Esophagus (tissue), 2 donors: ENCODE results near the gene RBM7. TPM values are rescaled to one million over a fixed set of nuclear protein-coding genes. Genes with fewer than 3 reads are reported as not detected.
A peak's percentile ranks its signal among the peaks of the same experiment; 100 is the strongest.

ENCODE experiments used
- H3K27ac ChIP-seq, 2 donors: one replicate each; pipeline ENCODE4 v1.5.1; 2013; ENCODE audit warnings: low read depth in 2 of 2, mild to moderate bottlenecking in 2 of 2, inconsistent platforms in 1 of 2, low read length in 1 of 2, moderate library complexity in 1 of 2
- H3K27me3 ChIP-seq, 2 donors: one replicate each; pipeline ENCODE4 v1.6.1; 2013; ENCODE audit warnings: low read length in 2 of 2, control low read depth in 1 of 2, mild to moderate bottlenecking in 1 of 2; ENCODE audit not compliant: insufficient read depth in 2 of 2, control insufficient read depth in 1 of 2
- H3K36me3 ChIP-seq, 2 donors: one replicate each; pipeline ENCODE4 v1.6.1; 2013; ENCODE audit warnings: low read length in 1 of 2; ENCODE audit not compliant: control insufficient read depth in 2 of 2, insufficient read depth in 2 of 2
- H3K4me1 ChIP-seq, 2 donors: one replicate each; pipeline ENCODE4 v1.6.1; 2013; ENCODE audit warnings: low read length in 1 of 2; ENCODE audit not compliant: control insufficient read depth in 2 of 2, insufficient read depth in 2 of 2
- H3K4me3 ChIP-seq, 2 donors: one replicate each; pipeline ENCODE4 v1.5.1; 2013; ENCODE audit warnings: low read length in 2 of 2, mild to moderate bottlenecking in 2 of 2, low read depth in 1 of 2, moderate library complexity in 1 of 2
- H3K9me3 ChIP-seq, 2 donors: one replicate each; pipeline ENCODE4 v1.6.1; 2013; ENCODE audit warnings: mild to moderate bottlenecking in 2 of 2, low read depth in 1 of 2, low read length in 1 of 2, moderate library complexity in 1 of 2; ENCODE audit not compliant: control insufficient read depth in 2 of 2, insufficient read depth in 1 of 2
- WGBS, 2 donors: extraction: QIAGEN DNeasy Blood & Tissue Kit; methylation state at CpG; one replicate each; pipeline ENCODE4 v1.1.7; 2013; 5-methylcytosine and 5-hydroxymethylcytosine counted together
- polyA plus RNA-seq, 2 donors: library from polyadenylated mRNA; stranded (reverse); fragments of 200-250 nt; gene quantifications; one replicate each; pipeline ENCODE4 v1.2.3, GENCODE V29; 2013
- donor health status: healthy with polysubstance abuse.
- donor health status: Bipolar disorder and iron deficiency.

Gene RBM7
- polyA plus RNA-seq, 2 donors: 4.3 to 11.4 TPM

DNA sequence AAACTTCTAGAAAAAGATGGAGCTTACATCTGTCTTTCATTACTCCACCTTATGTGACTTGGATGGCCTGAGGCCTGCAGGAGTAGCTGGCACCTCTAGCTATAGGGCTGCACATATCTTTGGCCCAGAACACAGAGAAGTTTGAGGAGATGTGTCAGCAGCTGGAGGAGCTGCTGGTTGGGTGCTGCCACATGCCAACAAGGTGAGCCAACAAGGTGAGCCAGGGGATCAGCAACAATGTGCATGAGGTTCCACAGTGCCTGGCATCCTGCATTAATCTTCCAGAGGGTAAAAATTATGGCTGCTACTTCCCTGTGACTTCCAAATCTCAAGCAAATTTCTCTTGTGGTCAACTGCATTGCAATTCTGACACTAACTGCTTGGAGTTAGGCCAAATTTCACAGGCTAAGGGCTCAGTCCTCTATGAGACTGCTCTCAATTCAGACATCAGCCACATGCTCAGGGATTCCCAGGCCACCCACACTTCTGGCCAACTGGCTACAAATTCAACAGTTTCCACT lies 16.0 kb downstream of the RBM7 start:
- Histone ChIP-seq H3K27me3 (peaks cover 0 to 2% of the 10 kb centered on the region in 2 donors), H3K4me3 (no peak overlapping the region), H3K27ac (peak overlapping the region; percentile 13 to 25), H3K9me3 (peaks cover 0 to 2% of the 10 kb centered on the region in 2 donors), H3K36me3 (no peaks in the 10 kb centered on the region), H3K4me1 (peaks cover 0 to 4% of the 10 kb centered on the region in 2 donors)

DNA sequence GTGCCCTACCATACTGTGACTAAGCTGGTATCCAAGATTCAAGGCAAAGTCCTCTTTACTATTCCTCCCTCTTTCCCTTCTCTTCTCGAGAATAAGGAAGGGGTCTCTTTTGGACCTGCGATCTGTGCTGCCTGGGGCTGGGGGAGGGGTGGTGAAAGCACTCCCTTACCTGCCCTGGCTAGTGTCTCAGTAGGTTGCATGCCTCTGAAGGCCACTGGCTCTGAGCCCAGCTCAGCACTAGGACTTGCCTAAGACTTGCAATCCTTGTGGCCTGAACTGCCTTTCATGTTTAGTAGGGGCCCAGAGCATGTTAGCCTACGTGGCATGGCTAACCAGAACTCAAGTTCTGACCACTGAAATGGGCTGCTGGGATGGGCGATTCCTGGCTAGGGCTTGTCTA lies 25.8 kb downstream of the RBM7 start:
- H3K27me3 ChIP-seq: no peaks in the 10 kb centered on the region
- H3K4me1 ChIP-seq: no peaks in the 10 kb centered on the region
- H3K27ac ChIP-seq: no peak overlapping the region
- 88 to 93% methylated on average over 4 of the region's 4 CpGs for WGBS, 2 donors
- H3K9me3 ChIP-seq: no peaks in the 10 kb centered on the region
- no peak overlapping the region for H3K4me3 ChIP-seq
- H3K36me3 ChIP-seq: peaks cover 0 to 6% of the 10 kb centered on the region in 2 donors

DNA sequence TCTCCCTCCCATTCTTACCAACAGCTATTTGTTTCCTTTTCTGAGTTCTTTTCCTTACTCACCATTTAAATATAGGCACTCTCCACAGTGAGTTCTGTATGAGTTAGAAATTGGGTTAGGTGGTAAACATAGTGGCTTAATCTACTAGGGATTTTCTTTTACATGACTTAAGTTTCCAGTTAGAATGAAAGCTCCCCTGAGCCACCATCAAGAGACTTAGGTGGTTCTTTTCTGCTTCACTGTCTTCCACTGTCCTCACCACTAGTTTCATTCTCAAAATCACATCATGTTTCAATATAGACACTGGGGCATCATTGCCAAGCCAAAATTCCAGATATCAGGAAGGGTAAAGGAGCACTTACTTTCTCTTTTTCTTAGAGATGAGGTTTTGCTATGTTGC lies 29.8 kb downstream of the RBM7 start:
- no peak overlapping the region for H3K27ac ChIP-seq
- H3K4me1 ChIP-seq: no peaks in the 10 kb centered on the region
- H3K4me3 ChIP-seq: no peak overlapping the region
- H3K9me3 ChIP-seq: no peaks in the 10 kb centered on the region
- H3K36me3 ChIP-seq: peaks cover 0 to 5% of the 10 kb centered on the region in 2 donors
- no peaks in the 10 kb centered on the region for H3K27me3 ChIP-seq

DNA sequence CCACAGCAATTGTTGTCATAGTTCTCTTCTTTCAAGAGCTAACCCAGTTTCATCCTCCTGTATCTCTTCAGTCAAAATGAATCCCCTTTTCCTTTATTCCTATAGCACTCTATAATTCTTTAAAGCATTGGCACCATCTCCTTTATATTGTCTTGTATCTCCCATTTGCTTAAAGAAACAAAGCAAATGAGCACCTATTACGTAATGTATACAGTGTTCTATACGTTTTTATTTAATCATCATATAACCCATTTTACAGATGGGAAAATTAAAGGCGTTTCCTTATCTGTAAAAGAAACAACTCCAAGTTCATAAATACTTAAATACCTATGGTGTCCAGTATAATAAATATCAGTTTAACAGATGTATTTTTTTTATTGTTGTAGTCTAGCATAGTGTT lies 32.4 kb downstream of the RBM7 start:
- H3K36me3 ChIP-seq: no peaks in the 10 kb centered on the region
- no peak overlapping the region for H3K4me3 ChIP-seq
- no peaks in the 10 kb centered on the region for H3K27me3 ChIP-seq
- no peak overlapping the region for H3K27ac ChIP-seq
- H3K9me3 ChIP-seq: no peaks in the 10 kb centered on the region
- 85 to 86% methylated on average over 3 of the region's 3 CpGs for WGBS, 2 donors
- H3K4me1 ChIP-seq: no peaks in the 10 kb centered on the region

DNA sequence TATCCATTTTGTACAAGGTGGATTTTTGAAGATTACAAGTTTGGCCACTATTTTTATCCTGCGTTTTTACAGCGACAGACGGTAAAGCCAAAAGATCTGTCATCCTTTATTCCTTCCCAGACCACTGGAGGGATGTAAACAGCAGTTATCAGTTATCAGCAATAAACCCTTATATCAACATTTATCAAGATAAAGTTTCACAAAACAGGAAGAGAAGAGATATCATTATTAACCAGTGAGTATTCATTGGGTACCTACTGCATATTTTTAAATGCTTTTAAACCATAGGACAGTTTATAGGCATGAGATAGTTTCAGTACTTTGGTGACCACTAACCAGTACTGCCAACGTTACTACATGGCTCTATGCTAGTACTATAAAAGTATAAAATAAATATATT lies 32.9 kb downstream of the RBM7 start:
- H3K4me3 ChIP-seq: no peak overlapping the region
- no peaks in the 10 kb centered on the region for H3K27me3 ChIP-seq
- H3K9me3 ChIP-seq: no peaks in the 10 kb centered on the region
- no peak overlapping the region for H3K27ac ChIP-seq
- WGBS, 2 donors: 64 to 74% methylated on average over 4 of the region's 4 CpGs
- no peaks in the 10 kb centered on the region for H3K4me1 ChIP-seq
- no peaks in the 10 kb centered on the region for H3K36me3 ChIP-seq

DNA sequence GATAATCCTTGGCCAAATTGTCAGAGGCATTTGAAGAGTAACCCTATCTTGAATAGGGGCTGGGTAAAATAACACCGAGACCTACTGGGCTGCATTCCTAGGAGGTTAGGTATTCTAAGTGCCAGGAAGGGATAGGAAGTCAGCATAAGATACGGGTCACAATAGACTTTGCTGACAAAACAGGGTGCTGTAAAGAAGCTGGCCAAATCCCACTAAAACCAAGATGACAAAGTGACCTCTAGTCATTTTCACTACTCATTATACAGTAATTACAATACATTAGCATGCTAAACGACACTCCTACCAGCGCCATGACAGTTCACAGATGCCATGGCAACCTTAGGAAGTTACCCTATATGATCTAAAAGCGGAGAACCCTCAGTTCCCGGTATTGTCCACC lies 37.8 kb downstream of the RBM7 start:
- H3K4me3 ChIP-seq: peak overlapping the region in 1 of 2 donors; percentile 96
- H3K27ac ChIP-seq: peak overlapping the region; percentile 22 to 50

DNA sequence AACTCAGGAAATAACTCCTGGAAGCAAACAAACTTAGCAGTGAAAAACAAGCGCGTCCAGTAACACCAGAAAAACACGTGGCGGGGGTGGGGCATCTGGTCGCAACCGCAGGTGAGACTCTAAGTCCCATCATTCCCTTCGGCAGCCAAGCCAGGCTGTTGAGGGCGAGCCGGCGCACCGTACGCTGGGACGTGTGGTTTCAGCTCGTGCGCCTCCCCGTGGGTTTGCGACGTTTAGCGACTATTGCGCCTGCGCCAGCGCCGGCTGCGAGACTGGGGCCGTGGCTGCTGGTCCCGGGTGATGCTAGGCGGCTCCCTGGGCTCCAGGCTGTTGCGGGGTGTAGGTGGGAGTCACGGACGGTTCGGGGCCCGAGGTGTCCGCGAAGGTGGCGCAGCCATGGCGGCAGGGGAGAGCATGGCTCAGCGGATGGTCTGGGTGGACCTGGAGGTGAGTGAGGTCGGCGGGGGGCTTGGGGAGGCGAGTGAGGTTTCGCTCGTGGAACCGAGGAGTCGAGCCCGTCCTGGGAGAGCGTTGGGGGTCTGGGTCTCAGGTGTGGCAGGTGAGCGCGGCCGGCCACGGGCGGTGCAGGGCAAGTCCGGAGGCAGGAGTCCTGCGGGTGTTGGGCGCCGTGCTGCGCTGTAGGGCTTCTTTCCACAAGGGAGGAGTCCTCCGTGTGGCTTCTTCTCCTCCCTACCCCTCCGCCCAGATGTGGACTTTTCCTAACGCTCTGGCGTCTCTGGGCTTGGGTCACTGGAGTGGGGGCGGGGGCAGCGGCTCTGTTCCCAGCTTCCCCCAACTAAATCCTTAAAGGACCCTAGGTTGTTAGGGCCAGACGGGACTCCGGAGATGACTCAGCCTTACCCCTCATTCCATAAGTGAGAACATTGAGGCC lies 39.0 kb downstream of the RBM7 start, which contains the start of gene REXO2:
Gene REXO2, plus strand, starts transcription at position 239 of the 892 bp plus-strand sequence. Its CDS starts 62 bp downstream, at position 301.
- Histone ChIP-seq H3K36me3 (peaks cover 0 to 2% of the 10 kb centered on the region in 2 donors), H3K27ac (peak within 1 kb of the TSS; percentile 69 to 86), H3K9me3 (no peaks in the 10 kb centered on the region), H3K4me3 (peak within 1 kb of the TSS; percentile 94 to 96), H3K4me1 (no peaks in the 10 kb centered on the region), H3K27me3 (no peaks in the 10 kb centered on the region)
- WGBS, 2 donors: 0% methylated on average over 59 to 64 of the region's 64 CpGs

More for the DNA sequence above, 37.8 kb downstream of the RBM7 start:
- no peaks in the 10 kb centered on the region for H3K36me3 ChIP-seq
- no peaks in the 10 kb centered on the region for H3K27me3 ChIP-seq
- 64 to 70% methylated on average over 6 of the region's 6 CpGs for whole genome bisulfite sequencing, 2 donors
- H3K4me1 ChIP-seq: no peaks in the 10 kb centered on the region
- H3K9me3 ChIP-seq: no peaks in the 10 kb centered on the region

DNA sequence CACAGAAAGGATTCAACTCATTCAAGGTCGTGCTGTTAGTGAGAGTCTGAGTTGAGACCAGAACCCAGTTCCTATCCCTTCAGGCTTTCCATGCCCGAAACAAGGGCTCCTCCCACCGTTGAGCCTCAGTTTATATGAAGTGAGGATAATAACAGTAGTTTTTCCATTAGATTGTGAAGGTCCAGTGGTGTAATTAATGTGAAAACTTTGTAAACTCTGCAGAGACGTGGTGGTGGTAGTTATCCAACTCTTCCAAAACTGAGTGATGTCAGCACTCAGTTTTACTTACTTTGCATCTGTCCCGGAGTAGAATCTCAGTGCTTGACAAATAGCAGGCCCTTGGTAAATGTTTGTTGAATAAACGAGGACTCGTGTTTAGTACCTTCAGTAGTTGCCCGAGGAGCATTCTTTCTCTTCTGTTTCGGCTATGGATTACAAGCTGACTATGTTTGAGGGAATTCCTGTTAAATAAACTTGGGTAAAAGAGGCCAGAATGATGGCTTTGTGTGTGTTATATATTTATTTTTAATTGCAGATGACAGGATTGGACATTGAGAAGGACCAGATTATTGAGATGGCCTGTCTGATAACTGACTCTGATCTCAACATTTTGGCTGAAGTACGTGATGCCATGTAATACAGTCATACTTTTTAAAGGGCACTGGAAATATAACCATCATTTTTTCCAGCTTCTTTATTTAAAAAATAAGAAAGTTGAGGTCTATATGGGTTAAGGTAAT lies 39.8 kb downstream of the RBM7 start:
- Histone ChIP-seq H3K27me3 (no peaks in the 10 kb centered on the region), H3K9me3 (no peaks in the 10 kb centered on the region), H3K4me1 (no peaks in the 10 kb centered on the region), H3K27ac (peak overlapping the region; percentile 69 to 86), H3K4me3 (peak overlapping the region; percentile 94 to 96), H3K36me3 (peaks cover 0 to 2% of the 10 kb centered on the region in 2 donors)
- 11 to 16% methylated on average over 10 of the region's 10 CpGs for WGBS, 2 donors

DNA sequence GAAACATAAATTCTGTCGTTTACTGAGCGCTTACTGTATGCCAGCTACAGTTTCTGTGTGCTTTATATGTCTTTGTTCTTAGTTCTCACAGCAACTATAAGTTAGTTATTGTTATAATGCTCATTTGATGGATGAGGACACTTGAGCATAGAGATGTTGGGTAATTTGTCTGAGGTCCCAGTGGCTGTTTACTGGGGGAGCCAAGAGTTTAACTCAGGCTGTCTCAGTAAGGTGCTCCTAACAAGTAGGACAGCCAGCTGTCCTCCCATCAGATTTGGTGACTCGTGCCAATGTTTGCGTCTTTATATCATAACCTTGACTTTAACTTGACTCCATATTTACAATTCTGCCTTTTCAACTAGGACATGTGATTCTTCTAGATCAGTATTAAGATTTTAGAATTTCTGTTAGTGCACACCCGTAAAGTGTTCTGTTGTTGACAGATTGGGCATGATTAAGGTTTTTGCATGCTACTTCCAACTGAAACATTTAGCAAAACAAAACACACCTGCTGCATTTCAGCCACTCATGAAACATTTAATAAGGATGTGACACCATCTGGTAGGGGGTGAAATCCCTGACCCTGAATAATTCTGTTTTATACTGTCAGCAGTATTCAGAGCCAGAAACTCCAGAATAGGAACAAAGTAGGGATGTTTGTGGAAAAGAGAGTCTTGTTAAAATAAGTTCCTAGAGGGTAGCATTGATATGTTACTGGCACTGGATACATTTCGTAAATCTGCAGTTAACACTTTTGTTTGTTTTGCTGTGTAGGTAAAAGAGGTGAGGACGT lies 40.7 kb downstream of the RBM7 start:
- Histone ChIP-seq H3K9me3 (no peaks in the 10 kb centered on the region), H3K36me3 (peaks cover 0 to 2% of the 10 kb centered on the region in 2 donors), H3K27me3 (no peaks in the 10 kb centered on the region), H3K27ac (no peak overlapping the region), H3K4me1 (no peaks in the 10 kb centered on the region), H3K4me3 (peak overlapping the region in 1 of 2 donors; percentile 9)
- WGBS, 2 donors: 70% methylated on average over 7 of the region's 7 CpGs
